GM19455 (cell line): ENCODE measurements around the gene MAP2K3.
"Not testable (repeated sequence)": the region's sequence is repeated elsewhere in the genome, so short reads cannot be mapped to it uniquely, and the experiment has no call there.

ENCODE experiments used
- ATAC-seq: cut with Tn5 transposase; IDR thresholded peaks from one replicate; pipeline ENCODE4 v1.9.1; 2021; ENCODE audit not compliant: unreplicated experiment

Gene MAP2K3

GRCh38 chr17:21327921-21328320, 43.4 kb downstream of the MAP2K3 start:
- not testable (repeated sequence) for ATAC-seq

GRCh38 chr17:21328778-21329177, 44.3 kb downstream of the MAP2K3 start:
- not testable (repeated sequence) for ATAC-seq

DNA sequence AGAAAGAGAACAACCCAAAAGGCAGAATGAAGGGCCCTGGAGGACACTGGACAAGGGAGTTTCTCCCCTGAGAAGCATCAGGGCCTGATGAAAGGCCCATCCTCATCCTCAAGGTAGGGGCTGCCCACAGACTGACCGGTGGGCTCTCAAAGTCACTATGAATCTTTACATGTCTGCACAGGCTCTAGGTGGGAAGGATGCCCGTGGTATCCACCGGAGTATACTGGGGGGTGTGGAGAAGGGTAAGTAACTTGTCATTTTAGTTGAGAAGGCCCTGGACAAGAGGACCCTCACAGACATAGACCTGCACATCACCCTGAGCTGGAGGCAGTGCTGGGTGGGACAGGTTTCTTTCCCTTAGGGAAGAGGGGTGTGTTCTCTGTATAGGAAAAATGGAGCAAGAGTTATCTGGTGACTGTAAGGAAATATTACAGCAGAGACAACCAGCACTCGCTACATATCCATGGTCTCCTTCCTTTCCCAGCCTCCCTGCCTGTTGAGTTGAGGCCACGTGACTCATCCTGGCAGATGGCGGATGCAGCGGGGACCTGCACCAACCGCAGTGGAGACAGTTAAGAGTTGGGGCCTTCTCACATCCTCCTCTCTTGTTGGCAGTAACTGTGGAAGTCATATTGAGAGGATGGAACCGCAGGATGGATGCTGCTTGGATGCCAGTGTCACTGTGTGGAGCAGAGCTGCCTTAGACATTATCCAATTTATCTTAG, 46.1 kb downstream of the MAP2K3 start:
- no peak for ATAC-seq

- not testable (repeated sequence) for ATAC-seq
Observed at GRCh38 chr17:21336541-21337294, 52.2 kb downstream of the MAP2K3 start.

DNA sequence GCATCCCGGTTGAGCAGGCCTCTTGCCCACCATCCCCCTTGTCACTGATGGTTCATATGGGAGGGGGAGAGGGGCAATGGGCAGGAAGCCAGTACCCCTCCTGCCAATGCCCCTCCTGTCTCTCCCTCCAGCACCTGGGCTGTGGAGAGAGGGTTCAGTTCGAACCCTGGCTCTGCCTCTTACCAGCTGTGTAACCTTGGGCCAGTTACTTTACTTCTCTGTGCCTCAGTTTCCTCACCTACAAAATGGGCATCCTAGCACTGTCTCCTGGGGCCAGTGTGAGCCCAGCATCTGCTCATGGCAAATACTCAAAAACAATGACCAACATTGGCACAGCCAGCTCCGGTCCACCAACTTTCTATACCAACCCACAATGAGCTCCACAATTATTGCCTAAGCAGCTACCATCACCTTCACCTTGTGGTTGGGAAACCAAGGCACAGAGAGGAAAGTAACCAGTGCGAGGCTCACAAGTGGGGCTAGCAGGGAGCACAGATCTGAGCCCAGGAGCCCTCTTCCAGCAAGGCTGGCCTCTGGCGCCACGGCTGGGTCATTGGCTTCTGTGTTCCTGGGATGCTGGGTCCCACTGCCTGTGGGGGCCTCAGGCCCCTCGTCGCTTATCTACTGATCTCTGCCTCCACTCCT, 53.6 kb downstream of the MAP2K3 start:
- not testable (repeated sequence) for ATAC-seq

GRCh38 chr17:21339011-21339410, 54.5 kb downstream of the MAP2K3 start:
- ATAC-seq: no peak

GRCh38 chr17:21339571-21339970, 55.1 kb downstream of the MAP2K3 start:
- ATAC-seq: not testable (repeated sequence)

DNA sequence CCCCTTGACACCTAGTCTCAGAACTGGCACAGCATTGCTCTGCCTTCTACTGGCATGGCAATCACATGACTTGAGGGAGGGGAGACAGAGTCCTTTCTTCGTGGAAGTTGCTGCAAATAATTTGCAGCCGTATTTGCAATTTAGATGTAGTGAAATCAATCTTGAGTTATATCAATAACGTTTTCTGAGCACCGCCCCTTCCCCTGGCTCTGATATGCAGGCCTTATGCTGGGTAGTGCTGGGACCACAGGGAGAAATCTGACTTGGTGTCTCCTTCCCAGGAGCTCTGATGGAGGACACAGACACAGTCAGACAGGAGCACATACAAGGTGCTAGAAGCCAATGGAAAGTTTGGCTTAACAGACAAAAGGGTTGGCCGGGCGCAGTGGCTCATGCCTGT, 55.9 kb downstream of the MAP2K3 start:
- ATAC-seq: not testable (repeated sequence)

GRCh38 chr17:21341279-21341678, 56.8 kb downstream of the MAP2K3 start:
- not testable (repeated sequence) for ATAC-seq

DNA sequence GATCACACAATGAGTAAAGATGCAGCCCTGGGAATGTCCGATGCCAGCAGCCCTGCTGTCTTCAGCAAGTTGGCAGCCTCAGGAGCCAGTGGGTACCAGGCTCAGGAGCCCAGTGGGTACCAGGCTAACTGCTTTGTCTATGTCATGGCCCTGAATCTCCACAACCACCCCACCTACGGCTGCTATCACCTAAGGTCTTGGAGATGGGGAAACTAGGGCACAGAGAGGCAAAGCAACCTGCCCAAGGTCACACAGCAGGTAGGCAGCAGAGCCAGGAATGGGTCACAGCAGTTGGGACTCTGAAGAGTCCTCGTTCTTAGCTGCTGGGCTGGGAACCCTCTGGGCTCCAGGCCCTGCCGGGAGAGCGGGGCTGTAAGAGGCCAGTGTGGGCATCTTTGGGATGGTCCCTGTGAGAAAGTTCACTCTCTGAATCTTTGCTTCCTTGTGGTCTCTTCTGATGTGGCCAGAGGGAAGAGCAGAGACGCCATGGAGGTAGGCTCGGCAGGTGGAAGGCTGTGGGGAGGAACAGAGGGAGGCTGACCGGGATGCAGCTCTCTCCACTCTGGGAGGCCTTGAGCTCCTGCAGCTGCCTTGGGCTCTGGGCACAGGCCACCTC, 57.5 kb downstream of the MAP2K3 start:
- not testable (repeated sequence) for ATAC-seq

DNA sequence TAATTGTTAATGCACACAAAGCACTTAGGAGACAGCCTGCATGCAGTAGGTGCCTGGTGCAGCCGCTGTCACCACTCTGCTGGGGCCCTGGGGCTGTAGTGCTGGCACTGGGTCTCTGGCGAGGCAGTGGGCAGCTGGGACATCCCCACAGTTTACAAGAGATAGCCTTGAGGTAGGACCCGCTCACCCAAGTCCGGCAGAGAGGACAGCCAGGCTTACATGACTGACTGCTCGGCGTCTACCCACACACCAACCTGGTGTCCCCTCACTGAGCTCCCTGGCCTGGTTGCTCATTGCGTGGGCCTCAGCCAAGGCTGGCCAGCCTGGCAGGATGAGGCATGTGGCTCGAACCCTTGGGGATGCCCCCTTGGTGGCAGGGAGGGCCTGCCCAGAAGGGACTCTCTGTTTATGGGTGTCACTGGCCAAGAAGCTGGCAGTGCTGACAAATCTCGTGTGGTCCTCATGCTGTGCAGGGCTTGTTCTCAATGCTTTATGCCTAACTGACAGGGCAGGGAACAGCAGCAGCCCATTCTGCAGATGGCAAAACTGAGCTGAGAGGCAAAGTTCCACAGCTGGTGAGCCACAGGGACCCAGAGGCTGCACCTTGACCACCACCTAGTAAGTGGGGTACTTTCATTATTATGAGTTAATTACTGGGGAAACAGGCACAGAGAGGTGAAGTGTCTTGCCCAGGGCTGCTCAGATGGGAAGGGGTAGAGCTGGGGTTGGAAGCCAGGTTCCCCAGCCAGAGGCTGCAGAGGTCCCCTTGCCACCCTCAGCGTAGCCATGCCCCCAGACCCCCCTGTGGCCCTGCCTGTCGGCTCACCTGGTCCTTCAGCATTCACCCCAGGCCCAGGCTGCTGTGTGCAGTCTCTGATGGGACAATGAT, 58.8 kb downstream of the MAP2K3 start:
- ATAC-seq: not testable (repeated sequence)

DNA sequence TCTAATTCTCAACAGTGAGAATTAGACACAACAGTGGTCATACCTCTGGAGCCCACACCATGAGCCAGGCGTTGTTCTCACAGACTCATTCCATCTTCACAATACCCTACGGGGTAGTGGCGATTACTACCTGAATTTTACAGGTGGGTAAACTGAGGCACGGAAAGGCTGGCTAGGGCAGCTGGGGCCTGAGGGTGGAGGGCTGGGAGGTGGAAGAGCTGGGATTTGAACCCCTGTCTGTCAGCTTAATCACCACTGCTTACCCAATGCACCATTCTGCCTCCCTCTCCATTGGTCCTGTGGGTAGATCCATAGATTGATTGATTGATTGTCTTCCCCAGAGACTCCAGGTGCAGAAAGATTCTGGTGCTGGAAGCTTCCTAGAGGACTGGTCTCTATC, 60.3 kb downstream of the MAP2K3 start:
- ATAC-seq: not testable (repeated sequence)

DNA sequence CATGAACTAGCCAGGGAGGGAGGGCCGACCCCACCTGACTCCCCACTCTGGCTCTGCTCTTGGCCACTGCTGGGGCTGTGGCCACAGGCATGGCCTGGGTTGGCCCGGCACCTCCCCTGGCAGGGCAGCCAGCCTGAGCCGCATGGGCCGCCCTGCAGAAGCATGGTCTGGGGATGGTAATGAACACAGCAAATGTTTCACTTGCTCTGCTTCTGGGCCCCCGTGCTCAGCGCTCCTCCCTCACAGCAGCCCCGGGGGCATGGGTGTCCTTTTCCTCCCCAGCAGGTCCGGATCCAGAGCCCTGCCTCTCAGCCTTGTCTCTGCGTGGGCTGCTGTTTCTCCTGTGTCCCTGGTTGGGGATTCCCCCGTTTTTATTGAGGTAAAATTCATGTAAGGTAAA, 60.7 kb downstream of the MAP2K3 start:
- no peak for ATAC-seq

- not testable (repeated sequence) for ATAC-seq
Observed at GRCh38 chr17:21346107-21346506, 61.6 kb downstream of the MAP2K3 start.

DNA sequence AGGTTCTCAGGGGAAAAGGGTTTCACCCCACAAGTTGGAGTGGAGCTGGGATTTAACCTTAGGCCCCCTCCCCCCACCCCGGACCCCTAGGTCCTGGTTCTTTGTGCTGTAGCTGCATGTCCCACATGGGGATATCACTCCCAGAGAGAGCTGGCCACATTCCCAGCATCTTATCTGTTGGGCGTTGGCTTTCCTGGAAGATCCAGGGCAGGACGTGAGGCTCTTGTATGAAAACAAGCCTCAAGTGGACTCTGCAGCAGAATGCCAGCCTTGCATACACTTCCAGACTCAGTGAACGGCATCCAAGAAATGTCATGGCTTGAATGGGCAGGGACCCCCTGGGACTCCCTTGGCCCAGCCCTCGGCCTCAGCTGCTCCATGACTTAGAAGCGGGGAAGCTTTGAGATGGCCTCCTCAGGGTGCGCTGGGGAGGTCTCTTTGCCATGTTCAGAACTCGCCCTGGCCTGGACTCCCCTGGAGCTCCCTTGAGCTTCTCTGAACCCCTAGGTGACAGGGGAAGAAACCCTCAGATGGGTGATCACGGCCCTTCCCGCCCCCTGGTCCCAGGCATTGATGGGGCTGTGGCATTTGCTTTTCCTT, 62.2 kb downstream of the MAP2K3 start:
- ATAC-seq: not testable (repeated sequence)

- not testable (repeated sequence) for ATAC-seq
Observed at GRCh38 chr17:21347660-21348059, 63.1 kb downstream of the MAP2K3 start.

DNA sequence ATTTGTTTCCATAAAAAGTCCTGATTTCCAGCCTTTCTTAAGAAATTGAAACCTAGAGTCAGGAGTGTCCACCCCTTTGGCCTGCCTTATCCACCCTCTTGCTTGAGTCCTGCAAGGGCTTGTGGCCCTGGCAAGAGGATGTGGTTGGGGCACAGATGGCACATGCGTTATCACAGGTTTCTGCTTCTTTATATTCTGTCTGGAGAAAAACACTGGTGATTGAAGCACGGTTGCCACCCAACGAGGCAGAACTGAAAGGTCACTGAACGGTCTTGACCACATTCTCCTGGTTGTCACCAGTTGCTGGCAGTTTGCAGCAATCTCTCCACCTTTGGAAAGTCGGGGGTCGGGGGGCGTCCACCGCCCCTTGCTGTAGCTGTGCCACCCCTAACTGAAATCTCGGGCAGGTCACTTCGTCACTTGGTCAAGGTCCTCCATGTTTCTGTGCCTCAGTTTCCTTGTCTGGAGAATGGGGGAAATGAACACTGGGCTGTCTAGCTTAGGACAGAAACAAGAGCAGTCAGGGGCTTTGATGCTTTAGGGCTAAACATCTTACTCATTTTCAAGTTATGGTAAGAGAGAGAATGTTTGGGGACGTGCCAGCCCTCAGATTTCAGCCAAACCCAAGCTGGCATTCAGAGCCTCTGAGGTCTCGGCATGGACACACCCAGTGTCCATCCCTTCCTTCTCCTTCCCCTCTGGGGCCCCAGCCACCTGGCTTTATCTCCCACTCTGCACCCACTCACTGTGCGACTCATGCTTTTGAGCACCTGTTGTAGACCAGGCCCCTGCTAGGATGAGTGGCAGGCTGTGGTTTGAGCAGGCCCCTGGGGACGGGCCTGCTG, 63.8 kb downstream of the MAP2K3 start:
- ATAC-seq: peak; percentile 57

DNA sequence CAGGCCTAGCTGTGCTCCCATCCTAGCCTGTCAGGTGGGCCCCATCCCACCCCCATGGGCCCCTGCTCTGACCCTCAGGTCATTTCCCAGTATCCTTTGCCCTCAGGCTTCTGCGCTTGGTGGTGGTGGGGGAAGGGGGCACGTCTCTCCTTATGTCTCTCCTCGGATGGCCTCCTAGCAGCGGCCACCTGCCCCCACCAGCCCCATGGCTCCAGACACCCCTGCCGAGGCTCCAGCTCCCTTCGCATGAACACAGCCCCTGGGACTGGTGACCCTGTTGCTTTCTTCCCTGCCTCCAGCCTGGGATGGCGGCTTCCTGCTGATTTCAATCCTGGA, 64.4 kb downstream of the MAP2K3 start:
- not testable (repeated sequence) for ATAC-seq
